ENCODE measurements around the gene RAD50. TPM values are rescaled to one million over a fixed set of nuclear protein-coding genes. Genes with fewer than 3 reads are reported as not detected.
"Not testable (repeated sequence)": the region's sequence is repeated elsewhere in the genome, so short reads cannot be mapped to it uniquely, and the experiment has no call there.

RAD50 gene
- total RNA-seq, 1 donor: 54.7 TPM

GRCh38 chr5:132543472-132544201 is 13.1 kb upstream of the RAD50 start, which contains the start of gene IL5:
IL5 (minus strand) TSS chr5:132543522; CDS start chr5:132543478, 44 bp downstream.
- no peak for DNase-seq (ENCODE audit: low read depth)
- no peak for TF ChIP-seq CTCF (IDR thresholded peaks at IDR 0.05; ENCODE audit: insufficient read depth, low read length)
- no peak within 1 kb of the TSS for H3K4me3 ChIP-seq (ENCODE audit: low read depth, low read length)

- TF ChIP-seq CTCF (IDR thresholded peaks at IDR 0.05; ENCODE audit: insufficient read depth, low read length): no peak
- no peak overlapping the region for H3K4me3 ChIP-seq (ENCODE audit: low read depth, low read length)
- no peak for DNase-seq (ENCODE audit: low read depth)
Measured at GRCh38 chr5:132546108-132546507, 10.7 kb upstream of the RAD50 start.

- H3K4me3 ChIP-seq (ENCODE audit: low read depth, low read length): no peak overlapping the region
- no peak for DNase-seq (ENCODE audit: low read depth)
- TF ChIP-seq CTCF (IDR thresholded peaks at IDR 0.05; ENCODE audit: insufficient read depth, low read length): no peak
Measured at GRCh38 chr5:132547269-132547668, 9.5 kb upstream of the RAD50 start.

- DNase-seq (ENCODE audit: low read depth); H3K4me3 ChIP-seq (ENCODE audit: low read depth, low read length): not testable (repeated sequence)
Measured at GRCh38 chr5:132548834-132549233, 7.9 kb upstream of the RAD50 start.

GRCh38 chr5:132549576-132549975 is 7.2 kb upstream of the RAD50 start:
- TF ChIP-seq CTCF (IDR thresholded peaks at IDR 0.05; ENCODE audit: insufficient read depth, low read length): no peak
- DNase-seq (ENCODE audit: low read depth): no peak
- no peak overlapping the region for H3K4me3 ChIP-seq (ENCODE audit: low read depth, low read length)

GRCh38 chr5:132556153-132556762 is 519 bp upstream of the RAD50 start:
- DNase-seq (ENCODE audit: low read depth): no peak
- TF ChIP-seq CTCF (IDR thresholded peaks at IDR 0.05; ENCODE audit: insufficient read depth, low read length): no peak
- peak overlapping the region; percentile 85 for H3K4me3 ChIP-seq (ENCODE audit: low read depth, low read length)

GRCh38 chr5:132557478-132558172 is 848 bp downstream of the RAD50 start:
- TF ChIP-seq CTCF (IDR thresholded peaks at IDR 0.05; ENCODE audit: insufficient read depth, low read length): no peak
- DNase-seq (ENCODE audit: low read depth): peak; percentile 34

More at GRCh38 chr5:132557478-132558172, 848 bp downstream of the RAD50 start:
- H3K4me3 ChIP-seq (ENCODE audit: low read depth, low read length): peak overlapping the region; percentile 85

All from fibroblast of the aortic adventitia (primary cell).